Mucosa of descending colon (tissue), 3 donors: ENCODE data around the gene GNB1L. TPM values are rescaled to one million over a fixed set of nuclear protein-coding genes. Genes with fewer than 3 reads are reported as not detected.
A peak's percentile ranks its signal among the peaks of the same experiment; 100 is the strongest.

ENCODE experiments used
- ATAC-seq: fragments of 200-7000 bp; cut with Tn5 transposase; one replicate; pipeline ENCODE4 v1.9.1; 2020; ENCODE audit warnings: mild to moderate bottlenecking, moderate library complexity
- DNase-seq, 3 donors: peaks; one replicate each; pipeline ENCODE4 v3.0.0-alpha.2; 2020
- H3K36me3 ChIP-seq: fragments of 200-600 bp; one replicate; pipeline ENCODE4 v1.8.0; 2021; ENCODE audit warnings: low read depth, mild to moderate bottlenecking
- H3K4me1 ChIP-seq: fragments of 200-600 bp; one replicate; pipeline ENCODE4 v1.8.0; 2021; ENCODE audit warnings: low read depth, mild to moderate bottlenecking
- H3K4me3 ChIP-seq: fragments of 200-600 bp; one replicate; pipeline ENCODE4 v1.8.0; 2021; ENCODE audit warnings: mild to moderate bottlenecking
- H3K9me3 ChIP-seq: fragments of 200-600 bp; one replicate; pipeline ENCODE4 v1.8.0; 2021; ENCODE audit warnings: mild to moderate bottlenecking
- CTCF ChIP-seq: fragments of 200-600 bp; IDR thresholded peaks from one replicate; pipeline ENCODE4 v1.8.0; 2022; ENCODE audit warnings: antibody characterized with exemption, mild to moderate bottlenecking
- intact Hi-C, 2 donors: fragments of 100-400 bp; cut with DNase I in 1 of 2; cut with micrococcal nuclease in 1 of 2; formaldehyde crosslinking; loops; one replicate each; pipeline versions ENCODE4 v1.11.0 to v1.11.1; 2022; cut with DNase I, micrococcal nuclease
- total RNA-seq, 3 donors: library from RNA; stranded (reverse); fragmentation: NEBNext Ultra II Directional in 2 of 3; extraction: Animal tissue kit (Norgen Biotek cat#: 25700) in 2 of 3; gene quantifications; one replicate each; pipeline versions ENCODE4 v1.2.1 to v1.2.4, GENCODE V29; 2021 to 2023
- donor health status: DM: no; HTN: no; CAD: no; lungs with moderate emphysema.
- donor health status: DM: no; HTN: no; CAD: no.
- donor health status: DM: no; HTN: yes; CAD: no.

Gene GNB1L
- total RNA-seq, 3 donors from 2014 or later, result 2.7 to 4.7 (median 3.4) TPM

DNA sequence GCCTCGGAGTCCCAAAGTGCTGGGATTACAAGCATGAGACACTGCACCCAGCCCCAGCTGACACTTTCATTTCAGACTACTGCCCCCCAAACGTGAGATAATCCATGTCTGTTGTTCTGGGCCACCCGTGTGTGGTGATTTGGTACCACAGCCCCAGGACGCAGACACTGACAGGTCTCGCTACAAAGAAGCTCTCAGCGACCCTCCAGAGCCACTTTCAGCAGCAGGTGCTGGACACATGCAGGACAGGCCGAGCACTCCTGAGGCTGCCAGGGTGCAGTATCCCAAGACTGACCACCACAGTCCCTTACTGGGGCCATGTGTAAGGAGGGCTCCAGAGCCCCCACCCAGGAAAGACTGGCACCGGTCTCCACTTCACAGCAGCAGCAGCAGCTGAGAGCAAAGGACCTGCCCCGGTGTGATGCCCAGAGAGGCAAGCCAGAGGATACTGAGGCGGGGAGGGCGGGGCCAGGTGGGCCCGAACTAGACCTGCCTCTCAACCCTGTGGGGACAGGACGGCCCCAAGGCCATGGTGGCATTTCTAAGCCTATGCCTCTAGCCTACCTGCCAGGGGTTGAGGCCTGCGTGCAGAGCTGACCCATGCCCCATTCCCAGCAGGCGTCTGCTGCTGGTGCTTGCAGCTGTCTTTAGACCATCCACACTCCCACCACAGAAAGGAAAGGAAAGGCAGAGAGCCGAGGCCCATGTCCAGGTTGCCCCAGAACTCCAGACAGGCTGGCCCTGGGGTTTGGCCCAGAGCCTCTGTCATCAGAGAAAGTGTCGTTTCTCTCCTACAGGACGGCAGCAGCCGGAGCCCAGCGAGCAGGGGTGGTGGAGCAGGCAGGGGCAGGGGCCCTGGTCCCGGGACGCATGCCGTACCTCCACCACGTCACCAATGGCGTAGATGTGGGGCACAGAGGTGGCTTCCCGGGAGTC, 28.0 kb upstream of the GNB1L start:
- no peak for TF ChIP-seq CTCF
- no peaks in the 10 kb centered on the region for H3K9me3 ChIP-seq
- H3K4me3 ChIP-seq, result no peak overlapping the region
- H3K36me3 ChIP-seq, result no peaks in the 10 kb centered on the region
- no peak for ATAC-seq
- peak in 1 of 3 donors; percentile 42 for DNase-seq
- intact Hi-C loops, result no loop called here
- H3K4me1 ChIP-seq, result no peaks in the 10 kb centered on the region

- ATAC-seq, result peak; percentile 19
These were observed 26.3 kb upstream of the GNB1L start for GRCh38 chr22:19880786-19881569.

DNA sequence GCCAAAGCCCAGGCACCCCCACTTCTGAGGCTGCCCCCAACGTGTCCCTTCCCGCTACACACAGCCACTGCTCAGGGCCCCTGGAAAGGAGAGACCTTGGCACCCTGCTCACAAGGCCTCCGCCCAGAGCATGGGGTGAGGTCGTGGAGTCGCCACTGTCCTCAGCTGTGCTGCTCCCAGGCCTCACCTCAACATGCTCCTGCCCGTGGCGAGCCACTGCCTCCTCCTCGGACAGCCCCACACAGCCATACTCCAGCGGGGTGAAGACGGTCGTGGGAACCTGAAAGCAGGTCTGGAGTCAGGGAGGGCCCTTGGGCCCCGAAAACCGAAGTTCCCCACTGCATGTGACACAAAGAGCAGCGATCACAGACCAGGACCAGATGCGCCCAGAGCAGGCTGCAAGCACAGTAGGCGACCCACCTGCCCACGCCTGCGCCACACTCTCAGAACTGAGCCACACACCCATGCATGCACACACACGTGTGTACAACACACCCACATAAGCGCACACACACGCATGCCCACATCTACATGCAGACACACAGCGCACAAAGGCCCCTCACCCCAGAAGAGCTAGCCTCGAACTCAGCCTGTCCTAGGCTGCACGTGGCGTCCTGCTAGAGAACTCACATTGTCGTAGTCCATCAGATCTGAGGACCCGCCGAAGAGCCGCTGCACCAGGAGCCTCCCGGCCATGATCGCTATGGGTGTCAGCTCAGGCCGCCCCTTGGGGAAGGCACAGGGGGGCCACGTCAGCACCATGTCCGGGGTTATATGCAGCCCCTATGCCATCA, 25.5 kb upstream of the GNB1L start:
- intact Hi-C loops, result no loop called here
- TF ChIP-seq CTCF, result no peak
- no peak for DNase-seq
- Histone ChIP-seq H3K36me3 (no peaks in the 10 kb centered on the region), H3K4me1 (peaks cover 7% of the 10 kb centered on the region), H3K4me3 (no peak overlapping the region), H3K9me3 (no peaks in the 10 kb centered on the region)
- no peak for ATAC-seq

More at GRCh38 chr22:19880786-19881569, 26.3 kb upstream of the GNB1L start:
- peak in 1 of 3 donors; percentile 56 for DNase-seq
- Histone ChIP-seq H3K36me3 (no peaks in the 10 kb centered on the region), H3K9me3 (no peaks in the 10 kb centered on the region), H3K4me1 (peaks cover 2% of the 10 kb centered on the region), H3K4me3 (no peak overlapping the region)
- intact Hi-C loops, result no loop called here
- no peak for TF ChIP-seq CTCF

DNA sequence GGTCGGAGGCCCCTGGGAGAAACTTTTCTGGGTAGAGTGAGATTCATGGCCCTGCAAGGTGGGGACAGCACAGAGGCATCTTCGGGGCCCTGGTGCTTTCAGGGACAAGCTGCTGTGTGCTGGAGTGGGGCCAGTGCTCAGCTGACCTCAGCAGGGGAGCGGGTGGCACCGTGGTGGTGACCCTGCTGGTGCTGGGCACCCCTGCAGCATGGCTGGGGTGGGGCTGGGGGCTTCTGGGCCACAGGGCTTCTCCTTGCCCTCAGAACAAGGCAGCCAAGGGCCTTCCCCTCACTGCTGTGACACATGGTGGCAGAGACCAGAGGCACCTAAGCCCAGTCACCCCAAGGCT, 24.9 kb upstream of the GNB1L start:
- peak in 1 of 3 donors; percentile 15 for DNase-seq
- H3K9me3 ChIP-seq, result no peaks in the 10 kb centered on the region
- no peaks in the 10 kb centered on the region for H3K36me3 ChIP-seq
- ATAC-seq, result no peak
- H3K4me1 ChIP-seq, result peaks cover 10% of the 10 kb centered on the region
- intact Hi-C loops, result no loop called here
- TF ChIP-seq CTCF, result no peak
- H3K4me3 ChIP-seq, result no peak overlapping the region

- H3K36me3 ChIP-seq, result no peaks in the 10 kb centered on the region
- DNase-seq, result no peak
- H3K9me3 ChIP-seq, result no peaks in the 10 kb centered on the region
- no peak for TF ChIP-seq CTCF
- ATAC-seq, result no peak
- H3K4me3 ChIP-seq, result no peak overlapping the region
- intact Hi-C loops, result no loop called here
- peaks cover 15% of the 10 kb centered on the region for H3K4me1 ChIP-seq
These were observed 24.5 kb upstream of the GNB1L start for GRCh38 chr22:19879246-19879570.
